ENCODE data around the gene OR1L1.

DNA sequence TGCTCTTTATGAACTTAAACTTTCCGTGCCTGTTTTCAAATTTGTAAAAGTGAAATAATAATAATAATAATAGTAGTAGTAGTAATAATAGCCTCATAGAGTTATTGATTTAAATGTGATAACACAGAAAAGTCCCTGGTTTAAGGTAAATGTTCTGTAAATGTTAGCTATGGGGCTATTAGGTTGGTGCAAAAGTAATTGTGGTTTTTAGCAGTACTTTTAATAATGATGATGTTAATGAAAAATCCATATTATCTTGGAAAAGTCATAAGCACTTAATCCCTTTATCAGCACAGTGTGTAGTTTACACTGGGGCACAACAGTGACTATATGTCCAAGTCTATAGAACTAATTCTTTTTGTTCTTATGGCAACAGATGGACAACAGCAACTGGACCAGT lies 47.2 kb upstream of the OR1L1 start, which contains the start of gene OR1Q1:
- TF ChIP-seq, protein P1, sequence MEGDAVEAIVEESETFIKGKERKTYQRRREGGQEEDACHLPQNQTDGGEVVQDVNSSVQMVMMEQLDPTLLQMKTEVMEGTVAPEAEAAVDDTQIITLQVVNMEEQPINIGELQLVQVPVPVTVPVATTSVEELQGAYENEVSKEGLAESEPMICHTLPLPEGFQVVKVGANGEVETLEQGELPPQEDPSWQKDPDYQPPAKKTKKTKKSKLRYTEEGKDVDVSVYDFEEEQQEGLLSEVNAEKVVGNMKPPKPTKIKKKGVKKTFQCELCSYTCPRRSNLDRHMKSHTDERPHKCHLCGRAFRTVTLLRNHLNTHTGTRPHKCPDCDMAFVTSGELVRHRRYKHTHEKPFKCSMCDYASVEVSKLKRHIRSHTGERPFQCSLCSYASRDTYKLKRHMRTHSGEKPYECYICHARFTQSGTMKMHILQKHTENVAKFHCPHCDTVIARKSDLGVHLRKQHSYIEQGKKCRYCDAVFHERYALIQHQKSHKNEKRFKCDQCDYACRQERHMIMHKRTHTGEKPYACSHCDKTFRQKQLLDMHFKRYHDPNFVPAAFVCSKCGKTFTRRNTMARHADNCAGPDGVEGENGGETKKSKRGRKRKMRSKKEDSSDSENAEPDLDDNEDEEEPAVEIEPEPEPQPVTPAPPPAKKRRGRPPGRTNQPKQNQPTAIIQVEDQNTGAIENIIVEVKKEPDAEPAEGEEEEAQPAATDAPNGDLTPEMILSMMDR (IDR thresholded peaks at IDR 0.05): no peak
- TF ChIP-seq EP300 (IDR thresholded peaks at IDR 0.05): no peak
- no peak for TF ChIP-seq POLR2AphosphoS5 (IDR thresholded peaks at IDR 0.05)

All from esophagus muscularis mucosa (tissue), 4 donors.